ENCODE measurements around the gene AP1M1.
"Not testable (repeated sequence)": the region's sequence is repeated elsewhere in the genome, so short reads cannot be mapped to it uniquely, and the experiment has no call there.

The AP1M1 gene

GRCh38 chr19:16260812-16261161 lies 63.1 kb downstream of the AP1M1 start:
- no peak for DNase-seq (ENCODE audit: low read depth in 2 of 2, low spot score in 1 of 2)

- no peak for DNase-seq (ENCODE audit: low read depth in 2 of 2, low spot score in 1 of 2)
Measured at GRCh38 chr19:16261584-16262368, 64.1 kb downstream of the AP1M1 start.

- no peak for DNase-seq (ENCODE audit: low read depth in 2 of 2, low spot score in 1 of 2)
Measured at GRCh38 chr19:16262618-16263017, 64.9 kb downstream of the AP1M1 start.

GRCh38 chr19:16263141-16263761 lies 65.5 kb downstream of the AP1M1 start:
- no peak for DNase-seq (ENCODE audit: low read depth in 2 of 2, low spot score in 1 of 2)

- no peak for DNase-seq (ENCODE audit: low read depth in 2 of 2, low spot score in 1 of 2)
Measured at GRCh38 chr19:16265205-16265604, 67.5 kb downstream of the AP1M1 start.

GRCh38 chr19:16265890-16266585 lies 68.3 kb downstream of the AP1M1 start:
- no peak for DNase-seq (ENCODE audit: low read depth in 2 of 2, low spot score in 1 of 2)

GRCh38 chr19:16266586-16266942 lies 68.9 kb downstream of the AP1M1 start:
- peak in 1 of 2 donors; percentile 50 for DNase-seq (ENCODE audit: low read depth in 2 of 2, low spot score in 1 of 2)

- no peak for DNase-seq (ENCODE audit: low read depth in 2 of 2, low spot score in 1 of 2)
Measured at GRCh38 chr19:16268676-16269319, 71.1 kb downstream of the AP1M1 start.

GRCh38 chr19:16272945-16273344 lies 75.2 kb downstream of the AP1M1 start:
- DNase-seq (ENCODE audit: low read depth in 2 of 2, low spot score in 1 of 2), result no peak

GRCh38 chr19:16274447-16274846 lies 76.7 kb downstream of the AP1M1 start:
- no peak for DNase-seq (ENCODE audit: low read depth in 2 of 2, low spot score in 1 of 2)

GRCh38 chr19:16280306-16280705 lies 82.6 kb downstream of the AP1M1 start:
- DNase-seq (ENCODE audit: low read depth in 2 of 2, low spot score in 1 of 2), result no peak

GRCh38 chr19:16281743-16282142 lies 84.0 kb downstream of the AP1M1 start:
- DNase-seq (ENCODE audit: low read depth in 2 of 2, low spot score in 1 of 2), result no peak

- DNase-seq (ENCODE audit: low read depth in 2 of 2, low spot score in 1 of 2), result peak in 1 of 2 donors; percentile 7
Measured at GRCh38 chr19:16283210-16284061, 85.7 kb downstream of the AP1M1 start.

- no peak for DNase-seq (ENCODE audit: low read depth in 2 of 2, low spot score in 1 of 2)
Measured at GRCh38 chr19:16284505-16284904, 86.8 kb downstream of the AP1M1 start.

- not testable (repeated sequence) for DNase-seq (ENCODE audit: low read depth in 2 of 2, low spot score in 1 of 2)
Measured at GRCh38 chr19:16285079-16285478, 87.4 kb downstream of the AP1M1 start.

GRCh38 chr19:16285769-16286498 lies 88.2 kb downstream of the AP1M1 start:
- DNase-seq (ENCODE audit: low read depth in 2 of 2, low spot score in 1 of 2), result no peak

GRCh38 chr19:16288544-16288943 lies 90.8 kb downstream of the AP1M1 start:
- no peak for DNase-seq (ENCODE audit: low read depth in 2 of 2, low spot score in 1 of 2)

GRCh38 chr19:16289594-16289993 lies 91.9 kb downstream of the AP1M1 start:
- DNase-seq (ENCODE audit: low read depth in 2 of 2, low spot score in 1 of 2), result no peak

GRCh38 chr19:16290692-16291091 lies 93.0 kb downstream of the AP1M1 start:
- DNase-seq (ENCODE audit: low read depth in 2 of 2, low spot score in 1 of 2), result no peak
